Measurements from ENCODE around the gene SIPA1L2. TPM values are rescaled to one million over a fixed set of nuclear protein-coding genes. Genes with fewer than 3 reads are reported as not detected.

SIPA1L2 gene
- total and polyA plus RNA-seq, 2 of the 4 experiments (the other 2 are of a cell fraction), result 7.1 to 13.4 TPM

DNA sequence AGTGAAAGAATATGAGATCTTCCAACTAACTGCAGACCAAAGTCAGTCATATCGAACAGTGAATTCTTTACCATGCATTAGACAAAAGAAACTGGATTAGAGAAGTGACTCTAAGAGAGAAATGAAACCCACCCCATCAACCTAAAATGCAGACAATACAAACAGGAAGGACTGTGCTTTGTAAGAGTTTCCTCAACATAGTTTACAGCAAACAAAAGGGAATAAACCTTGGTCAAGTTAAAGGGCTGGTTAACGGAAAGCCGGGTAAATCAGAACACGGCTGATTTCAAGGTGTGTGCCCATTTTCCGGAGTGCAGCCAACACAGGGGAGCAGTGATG is 39.2 kb downstream of the SIPA1L2 start:
- no peak for ATAC-seq (ENCODE audit: low read depth)
- Histone ChIP-seq H3K9ac (ENCODE audit: low read depth, low read length) (no peak overlapping the region), H3K18ac (ENCODE audit: low read depth, low read length) (no peak overlapping the region), H3K79me1 (ENCODE audit: low read depth in 1 of 2, low read length in 2 of 2) (peaks cover 0 to 19% of the 10 kb centered on the region in 2 experiments), H2BK5ac (ENCODE audit: low read depth, low read length, poor library complexity, severe bottlenecking) (no peak overlapping the region), H2AK9ac (replicated peaks; ENCODE audit: low read depth, low read length, poor library complexity) (no peak overlapping the region), H3K14ac (replicated peaks; ENCODE audit: low read depth, low read length) (no peak overlapping the region), H3K4me3 (ENCODE audit: insufficient read depth, low read depth, low read length) (no peak overlapping the region), H4K5ac (ENCODE audit: low read depth, low read length) (no peak overlapping the region), H3K27me3 (ENCODE audit: control insufficient read depth, insufficient read depth, low read length) (no peaks in the 10 kb centered on the region), H3K4me1 (ENCODE audit: control insufficient read depth, insufficient read depth, low read length) (peaks cover 5% of the 10 kb centered on the region; the same call in 1 of the 2 replicates), H4K91ac (ENCODE audit: insufficient read depth, low read depth, low read length) (no peak overlapping the region), H3K56ac (ENCODE audit: extremely low read depth, insufficient read depth, low read length) (no peak overlapping the region), H2BK20ac (ENCODE audit: low read depth, low read length) (no peak overlapping the region), H2AK5ac (ENCODE audit: low read depth, low read length) (no peak overlapping the region), H2AFZ (replicated peaks; ENCODE audit: low read length, poor library complexity) (no peak overlapping the region), H2BK120ac (ENCODE audit: low read depth, low read length) (no peak overlapping the region), H3K36me3 (ENCODE audit: control insufficient read depth, insufficient read depth, low read length) (no peaks in the 10 kb centered on the region; the same call in 1 of the 2 replicates), H4K8ac (ENCODE audit: low read depth in 2 of 2, low read length in 2 of 2) (no peak overlapping the region), H4K20me1 (ENCODE audit: insufficient read depth, low read length) (no peaks in the 10 kb centered on the region), H3K4me2 (ENCODE audit: low read depth, low read length) (no peak overlapping the region), H3K9me1 (ENCODE audit: insufficient read depth, low read length) (peaks cover 9% of the 10 kb centered on the region; the same call in 1 of the 2 replicates), H3K9me3 (ENCODE audit: control insufficient read depth, insufficient read depth, low read length) (no peaks in the 10 kb centered on the region), H3K27ac (ENCODE audit: insufficient read depth, low read length) (no peak overlapping the region), H3K23ac (ENCODE audit: low read depth, low read length) (no peak overlapping the region), H3K4ac (ENCODE audit: low read depth, low read length) (no peak overlapping the region), H2BK15ac (ENCODE audit: low read depth, low read length) (no peak overlapping the region)
- DNase-seq, result no peak
- intact Hi-C loops (cut with micrococcal nuclease), result no loop called here
- ChIA-PET CTCF (no interaction called here), POLR2A (ENCODE audit: unreplicated experiment) (no interaction called here)
- WGBS, 2 experiments (ENCODE audit: extremely low coverage in 2 of 2, insufficient read length in 1 of 2), result 100% methylated on average over 4 of the region's 5 CpGs; no CpG with 5 or more reads in 1 of the 2 experiments
- TF ChIP-seq, protein P1, sequence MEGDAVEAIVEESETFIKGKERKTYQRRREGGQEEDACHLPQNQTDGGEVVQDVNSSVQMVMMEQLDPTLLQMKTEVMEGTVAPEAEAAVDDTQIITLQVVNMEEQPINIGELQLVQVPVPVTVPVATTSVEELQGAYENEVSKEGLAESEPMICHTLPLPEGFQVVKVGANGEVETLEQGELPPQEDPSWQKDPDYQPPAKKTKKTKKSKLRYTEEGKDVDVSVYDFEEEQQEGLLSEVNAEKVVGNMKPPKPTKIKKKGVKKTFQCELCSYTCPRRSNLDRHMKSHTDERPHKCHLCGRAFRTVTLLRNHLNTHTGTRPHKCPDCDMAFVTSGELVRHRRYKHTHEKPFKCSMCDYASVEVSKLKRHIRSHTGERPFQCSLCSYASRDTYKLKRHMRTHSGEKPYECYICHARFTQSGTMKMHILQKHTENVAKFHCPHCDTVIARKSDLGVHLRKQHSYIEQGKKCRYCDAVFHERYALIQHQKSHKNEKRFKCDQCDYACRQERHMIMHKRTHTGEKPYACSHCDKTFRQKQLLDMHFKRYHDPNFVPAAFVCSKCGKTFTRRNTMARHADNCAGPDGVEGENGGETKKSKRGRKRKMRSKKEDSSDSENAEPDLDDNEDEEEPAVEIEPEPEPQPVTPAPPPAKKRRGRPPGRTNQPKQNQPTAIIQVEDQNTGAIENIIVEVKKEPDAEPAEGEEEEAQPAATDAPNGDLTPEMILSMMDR (conservative IDR thresholded peaks at IDR 0.05; ENCODE audit: low read depth, low read length), result no peak
- TF ChIP-seq POLR2A (IDR thresholded peaks at IDR 0.05; ENCODE audit: low read depth, low read length), result no peak
- no peak for TF ChIP-seq MAZ (IDR thresholded peaks at IDR 0.05; ENCODE audit: borderline replicate concordance, low read depth, low read length)
- no peak for TF ChIP-seq CEBPB (IDR thresholded peaks at IDR 0.05; ENCODE audit: low read depth, low read length)
- no peak for TF ChIP-seq CHD1 (IDR thresholded peaks at IDR 0.05; ENCODE audit: low read depth, low read length)
- no peak for TF ChIP-seq BHLHE40 (IDR thresholded peaks at IDR 0.05; ENCODE audit: low read depth, low read length)
- no peak for TF ChIP-seq SMC3 (IDR thresholded peaks at IDR 0.05; ENCODE audit: low read depth, low read length)
- dilution Hi-C loops (cut with HindIII; ENCODE audit: low sequenced_read_pairs, unreplicated experiment), result no loop called here
- no TSS peak for BruUV-seq (replicated peaks)
- in situ Hi-C loops (cut with MboI; ENCODE audit: low sequenced_read_pairs), result no loop called here

All from IMR-90 (cell line).